B cell (primary cell): ENCODE measurements around the gene GLI1. TPM values are rescaled to one million over a fixed set of nuclear protein-coding genes. Genes with fewer than 3 reads are reported as not detected.

Experiments
- ATAC-seq: fragments of 200-7000 bp; cut with Tn5 transposase; one replicate; pipeline ENCODE4 v1.10.0; 2021; ENCODE audit warnings: low read depth, mild to moderate bottlenecking, moderate number of reproducible peaks, moderate library complexity
- CTCF ChIA-PET: fragments of 350-600 bp; sonication (Branson Sonifier 250); formaldehyde crosslinking; loops from one replicate; lab custom pipeline; 2021; ENCODE audit warnings: antibody characterized with exemption, inconsistent platforms; lab: Charles Lee
- POLR2A ChIA-PET: fragments of 350-600 bp; sonication (Branson Sonifier 250); formaldehyde crosslinking; loops from one replicate; lab custom pipeline; 2021; ENCODE audit warnings: antibody characterized with exemption; lab: Charles Lee
- DNase-seq: peaks from one replicate; pipeline ENCODE4 v3.0.0; 2013
- H2AFZ ChIP-seq: 2 replicates; pipeline ENCODE4 v1.6.1; 2012; ENCODE audit warnings: mild to moderate bottlenecking, low read depth, low read length; ENCODE audit not compliant: insufficient read depth, poor library complexity, severe bottlenecking
- H3K27ac ChIP-seq, 2 donors: 1 replicate in 1 of 2; 2 replicates in 1 of 2; pipeline ENCODE4 v1.5.1; 2012 to 2013; ENCODE audit warnings: low read length in 2 of 2, mild to moderate bottlenecking in 2 of 2, moderate library complexity in 1 of 2
- H3K27me3 ChIP-seq, 4 experiments: fragments of 200-600 bp in 1 of 4; sonication (generic) in 1 of 4; replicated peaks in 1 of 4; 1 replicate in 2 of 4; 2 replicates in 2 of 4; pipeline versions ENCODE4 v1.6.1 to v1.7.0; 2013 to 2016; ENCODE audit warnings: low read length in 3 of 4, mild to moderate bottlenecking in 2 of 4, mixed read lengths in 1 of 4, moderate library complexity in 1 of 4; ENCODE audit not compliant: insufficient read depth in 4 of 4, control insufficient read depth in 3 of 4; ENCODE audit errors: control extremely low read depth in 1 of 4
- H3K36me3 ChIP-seq, 2 experiments: replicated peaks in 1 of 2; 1 replicate in 1 of 2; 2 replicates in 1 of 2; pipeline versions ENCODE4 v1.6.1 to v1.7.1; 2013; ENCODE audit warnings: low read length in 1 of 2; ENCODE audit not compliant: insufficient read depth in 2 of 2, control insufficient read depth in 1 of 2; ENCODE audit errors: control extremely low read depth in 1 of 2, extremely low read depth in 1 of 2
- H3K4me1 ChIP-seq, 2 donors: fragments of 200-600 bp in 1 of 2; sonication (generic) in 1 of 2; 1 replicate in 1 of 2; 2 replicates in 1 of 2; pipeline versions ENCODE4 v1.5.1 to v1.6.1; 2013 to 2017; ENCODE audit warnings: low read length in 2 of 2; ENCODE audit not compliant: control insufficient read depth in 2 of 2, insufficient read depth in 2 of 2
- H3K4me2 ChIP-seq: replicated peaks from 2 replicates; pipeline ENCODE3; 2012; ENCODE audit warnings: mild to moderate bottlenecking, low read depth, low read length; ENCODE audit not compliant: poor library complexity, severe bottlenecking
- H3K4me3 ChIP-seq, 5 experiments: fragments of 200-600 bp in 1 of 5; sonication (generic) in 1 of 5; 1 replicate in 3 of 5; 2 replicates in 2 of 5; pipeline versions ENCODE4 v1.5.1 to v1.7.0; 2011 to 2016; ENCODE audit warnings: low read length in 4 of 5, mild to moderate bottlenecking in 4 of 5, low read depth in 2 of 5, control low read depth in 1 of 5, moderate library complexity in 1 of 5; ENCODE audit not compliant: insufficient read depth in 1 of 5; ENCODE audit errors: control extremely low read depth in 1 of 5, extremely low read depth in 1 of 5
- H3K79me2 ChIP-seq: fragments of 200-600 bp; sonication (generic); one replicate; pipeline ENCODE4 v1.6.0; 2016; ENCODE audit warnings: low read length; ENCODE audit not compliant: control insufficient read depth, insufficient read depth
- H3K9ac ChIP-seq: fragments of 200-600 bp; sonication (generic); 2 replicates; pipeline ENCODE4 v1.6.1; 2017; ENCODE audit warnings: mild to moderate bottlenecking, low read length, moderate library complexity
- H3K9me3 ChIP-seq, 3 donors: one replicate each; pipeline versions ENCODE4 v1.6.1 to v1.7.1; 2013; ENCODE audit warnings: low read length in 2 of 3; ENCODE audit not compliant: control insufficient read depth in 2 of 3, insufficient read depth in 1 of 3; ENCODE audit errors: control extremely low read depth in 1 of 3
- H4K20me1 ChIP-seq: 2 replicates; pipeline ENCODE4 v1.6.0; 2012; ENCODE audit warnings: mild to moderate bottlenecking, low read length; ENCODE audit not compliant: insufficient read depth, control insufficient read depth, poor library complexity, severe bottlenecking
- H3K27ac Mint-ChIP-seq: one replicate; pipeline ENCODE4 v1.8.0; 2021; ENCODE audit warnings: mixed read lengths
- H3K27me3 Mint-ChIP-seq: one replicate; pipeline ENCODE4 v1.8.0; 2021; ENCODE audit warnings: mixed read lengths
- H3K4me1 Mint-ChIP-seq: one replicate; pipeline ENCODE4 v1.8.0; 2021; ENCODE audit warnings: mixed read lengths
- H3K4me3 Mint-ChIP-seq: one replicate; pipeline ENCODE4 v1.8.0; 2021; ENCODE audit warnings: mixed read lengths
- H3K9me3 Mint-ChIP-seq: one replicate; pipeline ENCODE4 v1.8.0; 2022; ENCODE audit warnings: mixed read lengths; ENCODE audit not compliant: insufficient read depth
- CTCF ChIP-seq: fragments of 200-600 bp; IDR thresholded peaks from one replicate; pipeline ENCODE4 v1.8.0; 2022; ENCODE audit warnings: antibody characterized with exemption, mild to moderate bottlenecking
- EZH2 ChIP-seq: IDR thresholded peaks from 2 replicates; pipeline ENCODE4 v1.6.1; 2012; ENCODE audit warnings: borderline replicate concordance, low read depth, mild to moderate bottlenecking, moderate library complexity, low read length; ENCODE audit not compliant: insufficient read depth, poor library complexity, severe bottlenecking
- WGBS: methylation state at CpG from one replicate; pipeline ENCODE4 v1.1.5; 2013; ENCODE audit warnings: missing lambda C conversion rate; ENCODE audit not compliant: insufficient coverage; 5-methylcytosine and 5-hydroxymethylcytosine counted together
- intact Hi-C: fragments of 100-400 bp; cut with micrococcal nuclease; formaldehyde crosslinking; loops from one replicate; pipeline ENCODE4 v1.10.0; 2022
- polyA plus RNA-seq: library from polyadenylated mRNA; depleted of rRNA; stranded (reverse); fragments of >200 nt; gene quantifications from 2 replicates; pipeline ENCODE4 v1.2.3, GENCODE V29; 2012
- total RNA-seq, 2 donors: library from RNA; stranded (reverse); fragments of 120-200 nt in 1 of 2; gene quantifications; 1 replicate in 1 of 2; 2 replicates in 1 of 2; pipeline versions ENCODE4 v1.2.3 to v1.2.4, GENCODE V29; 2013 to 2022

Gene GLI1
- total and polyA plus RNA-seq, 2 donors (not counting 1 experiment from before 2014, with no cell fraction given): 4.1 to 5.4 TPM

GRCh38 chr12:57471661-57472060 is 12.1 kb downstream of the GLI1 start:
- Histone ChIP-seq H3K36me3 (peaks cover 2 to 65% of the 10 kb centered on the region in 2 experiments), H3K4me3 (no peak overlapping the region), H3K4me2 (no peak overlapping the region), H3K9ac (no peak overlapping the region), H3K27me3 (no peaks in the 10 kb centered on the region), H3K79me2 (peaks cover 39% of the 10 kb centered on the region), H3K27ac (peak overlapping the region in 1 of 2 donors; percentile 52), H4K20me1 (peaks cover 23% of the 10 kb centered on the region), H3K4me1 (peaks cover 28 to 38% of the 10 kb centered on the region in 2 donors), H3K9me3 (no peaks in the 10 kb centered on the region), H2AFZ (no peak overlapping the region)
- WGBS: 92% methylated on average over 2 of the region's 3 CpGs
- H3K4me1 Mint-ChIP-seq: peaks cover 38% of the 10 kb centered on the region
- CTCF ChIA-PET: interaction anchor here (10.4 kb wide), 1 partner anchor 11 kb away, joined by 166 read pairs; the partner anchor contains the start of gene GLI1
- no peaks in the 10 kb centered on the region for H3K9me3 Mint-ChIP-seq
- intact Hi-C loops: no loop called here
- no peak overlapping the region for H3K4me3 Mint-ChIP-seq
- TF ChIP-seq CTCF (no peak), EZH2 (no peak)
- no peak overlapping the region for H3K27ac Mint-ChIP-seq
- POLR2A ChIA-PET: no interaction called here
- ATAC-seq (no peak), DNase-seq (no peak)
- no peaks in the 10 kb centered on the region for H3K27me3 Mint-ChIP-seq

- Histone ChIP-seq H3K27me3 (no peaks in the 10 kb centered on the region), H3K36me3 (peaks cover 2 to 65% of the 10 kb centered on the region in 2 experiments), H3K4me1 (peaks cover 28 to 45% of the 10 kb centered on the region in 2 donors), H3K79me2 (peaks cover 46% of the 10 kb centered on the region), H3K27ac (peak overlapping the region in 1 of 2 donors; percentile 27), H3K4me2 (no peak overlapping the region), H3K9ac (no peak overlapping the region), H4K20me1 (peaks cover 23% of the 10 kb centered on the region), H3K9me3 (no peaks in the 10 kb centered on the region), H2AFZ (no peak overlapping the region), H3K4me3 (no peak overlapping the region)
- H3K27me3 Mint-ChIP-seq: no peaks in the 10 kb centered on the region
- WGBS: 100% methylated on average over 1 of the region's 3 CpGs
- no peaks in the 10 kb centered on the region for H3K9me3 Mint-ChIP-seq
- POLR2A ChIA-PET: no interaction called here
- ATAC-seq: no peak
- H3K4me1 Mint-ChIP-seq: peaks cover 45% of the 10 kb centered on the region
- DNase-seq: no peak
- intact Hi-C loops: no loop called here
- peak overlapping the region; percentile 80 for H3K27ac Mint-ChIP-seq
- TF ChIP-seq CTCF: no peak
- CTCF ChIA-PET: interaction anchor here (10.4 kb wide), 1 partner anchor 11 kb away, joined by 166 read pairs; the partner anchor contains the start of gene GLI1
- H3K4me3 Mint-ChIP-seq: no peak overlapping the region
Observed at GRCh38 chr12:57472391-57472790, 12.8 kb downstream of the GLI1 start.
